GM06990 (cell line): ENCODE measurements around the gene GIMD1.

Experiments
- DNase-seq: peaks from one replicate; pipeline ENCODE4 v3.0.0-alpha.2; 2011; ENCODE audit not compliant: insufficient read length; ENCODE audit errors: extremely low read depth
- H3K27me3 ChIP-seq: replicated peaks from 2 replicates; pipeline ENCODE4 v1.6.0; 2011; ENCODE audit warnings: low read length; ENCODE audit not compliant: control insufficient read depth, insufficient read depth
- H3K36me3 ChIP-seq: 2 replicates; pipeline ENCODE4 v1.5.1; 2011; ENCODE audit warnings: low read length; ENCODE audit not compliant: control insufficient read depth, insufficient read depth
- H3K4me3 ChIP-seq: replicated peaks from 2 replicates; pipeline ENCODE4 v1.5.1; 2011; ENCODE audit warnings: low read depth, mild to moderate bottlenecking, control low read depth, low read length
- CTCF ChIP-seq: IDR thresholded peaks from 2 replicates; pipeline ENCODE4 v1.5.1; 2011; ENCODE audit warnings: low read length, control low read depth, mild to moderate bottlenecking, inconsistent platforms; ENCODE audit not compliant: insufficient read depth, poor library complexity, severe bottlenecking

GIMD1 gene

GRCh38 chr4:106362086-106362825 lies 6.3 kb downstream of the GIMD1 start:
- TF ChIP-seq CTCF, result no peak
- H3K4me3 ChIP-seq, result no peak overlapping the region
- no peaks in the 10 kb centered on the region for H3K27me3 ChIP-seq
- DNase-seq, result no peak
- H3K36me3 ChIP-seq, result no peaks in the 10 kb centered on the region

- TF ChIP-seq CTCF, result no peak
- no peak for DNase-seq
- Histone ChIP-seq H3K4me3 (no peak overlapping the region), H3K36me3 (no peaks in the 10 kb centered on the region), H3K27me3 (no peaks in the 10 kb centered on the region)
Measured at GRCh38 chr4:106358899-106359298, 9.7 kb downstream of the GIMD1 start.

GRCh38 chr4:106355193-106355592 lies 13.4 kb downstream of the GIMD1 start:
- no peak for TF ChIP-seq CTCF
- DNase-seq, result no peak
- Histone ChIP-seq H3K4me3 (no peak overlapping the region), H3K36me3 (no peaks in the 10 kb centered on the region; the same call in 1 of the 2 replicates), H3K27me3 (no peaks in the 10 kb centered on the region)

DNA sequence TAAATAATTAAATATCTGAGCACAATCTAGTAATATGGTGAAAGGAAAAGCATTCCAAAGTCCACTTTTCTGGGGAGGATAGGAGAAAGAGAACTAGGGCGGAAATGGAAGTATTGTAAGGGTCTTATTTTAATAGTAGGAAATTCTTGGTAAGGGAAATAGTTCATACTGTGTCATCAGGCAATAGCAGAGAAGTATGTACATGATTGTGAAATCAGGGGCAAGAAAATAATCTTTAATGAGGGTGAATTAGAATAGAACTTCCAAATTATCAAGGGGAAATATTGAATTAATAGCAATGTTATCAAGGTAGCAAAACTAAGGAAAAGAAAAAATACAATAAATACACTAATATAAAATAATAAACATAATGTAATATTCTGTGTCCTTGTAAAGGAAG lies 14.8 kb downstream of the GIMD1 start:
- no peak for TF ChIP-seq CTCF
- Histone ChIP-seq H3K36me3 (no peaks in the 10 kb centered on the region; the same call in 1 of the 2 replicates), H3K4me3 (no peak overlapping the region), H3K27me3 (no peaks in the 10 kb centered on the region)
- no peak for DNase-seq

GRCh38 chr4:106351016-106351415 lies 17.6 kb downstream of the GIMD1 start:
- Histone ChIP-seq H3K36me3 (peaks cover 2% of the 10 kb centered on the region; the same call in 1 of the 2 replicates), H3K27me3 (no peaks in the 10 kb centered on the region), H3K4me3 (no peak overlapping the region)
- TF ChIP-seq CTCF, result no peak
- DNase-seq, result no peak
